RWPE2 (cell line): Measurements from ENCODE around the gene ZNF554.

Experiments used
- ATAC-seq: fragments of 200-7000 bp; cut with Tn5 transposase; 3 replicates; pipeline ENCODE4 v1.9.1; 2021; ENCODE audit warnings: low read depth
- DNase-seq: peaks from one replicate; pipeline ENCODE4 v3.0.0-alpha.2; 2020; ENCODE audit warnings: low spot score
- H3K27ac ChIP-seq: fragments of 450-650 bp; 2 replicates; pipeline ENCODE4 v1.5.1; 2017; ENCODE audit warnings: mild to moderate bottlenecking; ENCODE audit not compliant: poor library complexity, severe bottlenecking
- H3K27me3 ChIP-seq: fragments of 250-450 bp; sonication (Bioruptor Pico); 2 replicates; pipeline ENCODE4 v1.5.1; 2021; ENCODE audit warnings: mild to moderate bottlenecking, moderate library complexity; ENCODE audit not compliant: insufficient read depth, poor library complexity, severe bottlenecking
- H3K36me3 ChIP-seq: fragments of 250-450 bp; sonication (Bioruptor Pico); 2 replicates; pipeline ENCODE4 v1.5.1; 2020; ENCODE audit warnings: low read depth, mild to moderate bottlenecking, moderate library complexity
- H3K4me1 ChIP-seq: fragments of 250-450 bp; sonication (Bioruptor Pico); 2 replicates; pipeline ENCODE4 v1.5.1; 2021; ENCODE audit warnings: mild to moderate bottlenecking, moderate library complexity; ENCODE audit not compliant: insufficient read depth, poor library complexity, severe bottlenecking
- H3K4me3 ChIP-seq: fragments of 250-450 bp; sonication (Bioruptor Pico); 2 replicates; pipeline ENCODE4 v1.5.1; 2021; ENCODE audit warnings: mild to moderate bottlenecking, moderate library complexity; ENCODE audit not compliant: severe bottlenecking
- H3K9me3 ChIP-seq: fragments of 250-450 bp; sonication (Bioruptor Pico); 2 replicates; pipeline ENCODE4 v1.5.1; 2021; ENCODE audit warnings: mild to moderate bottlenecking, moderate library complexity; ENCODE audit not compliant: severe bottlenecking
- TF ChIP-seq, protein P1 (sequence below): fragments of 450-650 bp; IDR thresholded peaks from one replicate; pipeline ENCODE4 v1.5.1; 2017; ENCODE audit warnings: mild to moderate bottlenecking, moderate library complexity; ENCODE audit not compliant: poor library complexity, severe bottlenecking

ZNF554 gene

DNA sequence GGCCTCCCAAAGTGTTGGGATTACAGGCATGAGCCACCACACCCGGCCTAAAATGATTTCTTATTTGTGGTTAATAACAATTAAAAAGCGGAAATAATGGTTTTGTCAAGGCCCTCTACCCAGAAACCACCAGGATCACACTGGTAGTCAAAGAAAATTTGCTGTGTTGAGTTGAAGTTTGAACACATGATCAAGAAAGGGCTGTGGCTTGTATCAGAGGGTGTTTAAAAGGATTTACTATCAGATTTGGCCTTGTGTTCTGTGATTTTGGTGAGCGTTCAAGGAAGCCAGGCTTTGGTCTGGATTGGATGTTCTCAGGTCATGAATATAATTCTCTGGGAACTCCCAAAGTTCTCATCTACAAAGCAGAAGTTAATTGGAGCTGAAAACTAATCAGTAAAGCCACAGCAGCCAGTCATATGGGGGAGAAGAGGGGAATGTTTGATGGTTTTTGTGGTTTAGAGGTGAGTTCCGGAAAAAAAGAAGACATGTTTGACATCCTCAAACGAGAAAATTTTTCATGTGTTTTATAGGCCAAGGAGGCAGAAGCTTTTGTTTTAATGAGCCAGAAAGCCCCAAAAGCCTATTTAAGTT lies 36.9 kb downstream of the ZNF554 start:
- no peaks in the 10 kb centered on the region for H3K27me3 ChIP-seq
- no peak for ATAC-seq
- TF ChIP-seq, protein P1, sequence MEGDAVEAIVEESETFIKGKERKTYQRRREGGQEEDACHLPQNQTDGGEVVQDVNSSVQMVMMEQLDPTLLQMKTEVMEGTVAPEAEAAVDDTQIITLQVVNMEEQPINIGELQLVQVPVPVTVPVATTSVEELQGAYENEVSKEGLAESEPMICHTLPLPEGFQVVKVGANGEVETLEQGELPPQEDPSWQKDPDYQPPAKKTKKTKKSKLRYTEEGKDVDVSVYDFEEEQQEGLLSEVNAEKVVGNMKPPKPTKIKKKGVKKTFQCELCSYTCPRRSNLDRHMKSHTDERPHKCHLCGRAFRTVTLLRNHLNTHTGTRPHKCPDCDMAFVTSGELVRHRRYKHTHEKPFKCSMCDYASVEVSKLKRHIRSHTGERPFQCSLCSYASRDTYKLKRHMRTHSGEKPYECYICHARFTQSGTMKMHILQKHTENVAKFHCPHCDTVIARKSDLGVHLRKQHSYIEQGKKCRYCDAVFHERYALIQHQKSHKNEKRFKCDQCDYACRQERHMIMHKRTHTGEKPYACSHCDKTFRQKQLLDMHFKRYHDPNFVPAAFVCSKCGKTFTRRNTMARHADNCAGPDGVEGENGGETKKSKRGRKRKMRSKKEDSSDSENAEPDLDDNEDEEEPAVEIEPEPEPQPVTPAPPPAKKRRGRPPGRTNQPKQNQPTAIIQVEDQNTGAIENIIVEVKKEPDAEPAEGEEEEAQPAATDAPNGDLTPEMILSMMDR, result no peak
- DNase-seq, result no peak
- H3K9me3 ChIP-seq, result peaks cover 17% of the 10 kb centered on the region
- H3K27ac ChIP-seq, result no peak overlapping the region
- H3K36me3 ChIP-seq, result peaks cover 35% of the 10 kb centered on the region
- H3K4me1 ChIP-seq, result no peaks in the 10 kb centered on the region
- no peak overlapping the region for H3K4me3 ChIP-seq

DNA sequence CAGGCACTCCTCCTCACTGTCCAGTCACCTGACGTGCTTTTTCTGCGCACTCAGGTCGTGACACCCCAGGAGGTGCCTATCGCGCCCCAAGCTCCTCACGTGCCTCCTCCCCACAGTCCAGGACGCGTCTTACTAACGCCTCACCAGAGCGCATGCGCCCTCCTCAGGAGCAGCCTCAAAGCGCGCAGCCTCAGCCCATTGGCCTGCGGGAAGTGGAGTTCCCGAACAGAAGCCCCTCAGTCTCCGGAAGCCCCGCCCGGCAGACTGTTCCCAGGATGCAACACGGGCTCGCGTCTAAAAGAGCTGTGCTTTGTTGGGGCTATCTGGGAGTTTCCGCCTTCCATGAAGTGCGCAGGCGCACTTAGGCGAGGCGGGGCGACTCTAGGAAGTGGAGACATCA lies 39.2 kb downstream of the ZNF554 start:
- ATAC-seq (no peak), DNase-seq (no peak)
- Histone ChIP-seq H3K9me3 (peaks cover 6% of the 10 kb centered on the region), H3K27me3 (no peaks in the 10 kb centered on the region), H3K36me3 (peaks cover 12% of the 10 kb centered on the region), H3K4me3 (no peak overlapping the region), H3K4me1 (no peaks in the 10 kb centered on the region), H3K27ac (no peak overlapping the region)
- TF ChIP-seq, protein P1, result no peak

DNA sequence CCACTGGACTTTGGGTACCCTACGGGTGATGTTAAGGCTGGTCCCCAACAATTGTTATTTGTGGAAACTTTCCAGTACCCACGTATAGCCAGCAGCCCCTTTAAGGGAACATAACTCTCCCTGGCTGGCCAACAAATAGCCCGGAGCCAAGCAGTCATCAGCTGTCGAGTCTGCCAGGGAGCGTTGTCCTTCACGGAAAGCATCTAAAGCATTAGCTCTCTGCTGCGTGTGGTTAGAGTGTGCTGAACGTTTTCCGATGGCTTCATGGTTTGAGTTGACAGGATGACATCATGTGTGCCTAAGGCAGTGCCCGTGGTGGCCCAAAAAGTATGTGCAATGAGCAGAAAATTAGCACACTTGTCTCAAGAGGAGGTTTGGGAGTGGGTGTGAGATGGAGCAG lies 44.1 kb downstream of the ZNF554 start:
- TF ChIP-seq, protein P1, result no peak
- H3K4me1 ChIP-seq, result no peaks in the 10 kb centered on the region
- no peak for ATAC-seq
- no peak overlapping the region for H3K4me3 ChIP-seq
- no peaks in the 10 kb centered on the region for H3K27me3 ChIP-seq
- H3K27ac ChIP-seq, result no peak overlapping the region
- H3K36me3 ChIP-seq, result no peaks in the 10 kb centered on the region
- no peak for DNase-seq
- H3K9me3 ChIP-seq, result no peaks in the 10 kb centered on the region

DNA sequence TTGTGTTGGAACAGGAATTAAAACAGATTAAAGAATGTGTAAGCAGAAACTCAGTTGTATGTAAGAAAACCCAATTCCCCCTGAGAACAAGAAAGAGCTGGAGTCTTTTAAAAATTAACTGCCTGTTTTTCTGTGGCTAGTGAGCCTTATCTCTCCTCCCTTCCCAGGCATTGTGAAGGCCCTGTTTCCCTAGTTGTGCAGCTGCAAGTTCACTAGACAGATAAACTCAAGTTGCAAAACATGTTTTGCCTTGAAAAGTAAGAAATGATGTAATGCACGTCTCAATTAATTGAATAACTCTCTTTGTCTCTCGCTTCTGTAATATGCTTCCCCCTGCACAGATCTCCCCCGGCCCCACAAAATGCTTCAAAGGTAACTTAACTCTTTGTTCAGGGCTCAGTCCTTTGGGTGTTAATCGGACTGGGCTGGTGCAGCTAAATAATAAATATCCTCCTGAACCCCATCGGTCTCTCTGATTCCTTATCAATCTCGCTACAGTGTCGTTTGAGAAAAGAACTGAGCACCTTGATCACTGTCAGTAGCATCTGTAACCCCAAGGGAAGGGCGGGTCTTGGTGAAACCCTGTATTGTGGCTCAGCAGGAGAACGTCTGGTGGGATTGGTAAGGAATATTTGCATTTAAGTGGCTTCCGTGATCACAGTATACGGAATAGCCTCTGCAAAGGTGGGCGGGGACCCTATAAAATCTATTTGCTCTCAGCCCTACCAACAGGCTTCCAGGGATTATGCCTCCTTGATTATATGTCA lies 45.8 kb downstream of the ZNF554 start:
- Histone ChIP-seq H3K27ac (no peak overlapping the region), H3K4me3 (no peak overlapping the region), H3K36me3 (no peaks in the 10 kb centered on the region), H3K4me1 (no peaks in the 10 kb centered on the region), H3K9me3 (no peaks in the 10 kb centered on the region), H3K27me3 (no peaks in the 10 kb centered on the region)
- TF ChIP-seq, protein P1, result no peak
- DNase-seq, result no peak
- ATAC-seq, result no peak

DNA sequence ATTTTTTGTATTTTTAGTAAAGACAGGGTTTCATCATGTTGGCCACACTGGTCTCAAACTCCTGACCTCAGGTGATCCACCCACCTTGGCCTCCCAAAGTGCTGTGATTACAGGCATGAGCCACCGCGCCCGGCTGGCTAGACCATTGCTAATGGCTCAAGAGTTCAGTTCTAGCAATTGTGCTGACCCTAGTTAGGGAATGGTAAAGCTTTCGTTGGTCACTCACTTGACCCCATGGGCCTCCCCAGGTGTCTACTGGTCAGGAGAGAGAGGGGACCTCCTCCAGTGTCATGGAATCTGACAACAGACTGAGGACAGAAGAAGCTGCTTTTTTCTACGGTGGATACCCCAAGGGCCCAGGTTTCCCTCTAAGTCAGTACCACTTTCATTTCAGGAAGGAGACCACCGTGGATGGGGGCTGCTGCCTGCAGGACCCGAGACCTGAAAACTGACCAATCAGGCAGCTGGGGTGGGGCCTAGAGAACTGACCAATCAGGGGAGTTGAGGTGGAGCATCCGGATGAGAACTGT lies 46.9 kb downstream of the ZNF554 start:
- TF ChIP-seq, protein P1, result no peak
- no peak for DNase-seq
- ATAC-seq, result no peak
- H3K9me3 ChIP-seq, result no peaks in the 10 kb centered on the region
- no peak overlapping the region for H3K4me3 ChIP-seq
- no peaks in the 10 kb centered on the region for H3K4me1 ChIP-seq
- H3K36me3 ChIP-seq, result no peaks in the 10 kb centered on the region
- H3K27me3 ChIP-seq, result no peaks in the 10 kb centered on the region
- H3K27ac ChIP-seq, result no peak overlapping the region
